H1 (cell line): Measurements from ENCODE around the gene ABHD8. TPM values are rescaled to one million over a fixed set of nuclear protein-coding genes. Genes with fewer than 3 reads are reported as not detected.

Source experiments
- CTCF ChIA-PET: fragments of 300-600 bp; sonication (Branson Sonifier 250); formaldehyde crosslinking; loops from one replicate; lab custom pipeline; 2021; ENCODE audit not compliant: partially characterized antibody; lab: Charles Lee
- POLR2A ChIA-PET: fragments of 300-600 bp; sonication (Branson Sonifier 250); formaldehyde crosslinking; loops from one replicate; lab custom pipeline; 2021; ENCODE audit warnings: inconsistent platforms; ENCODE audit not compliant: partially characterized antibody; lab: Charles Lee
- DNase-seq, 2 experiments: peaks; one replicate each; pipeline versions ENCODE4 v3.0.0 to v3.0.0-alpha.2; 2010 to 2022; ENCODE audit warnings: low spot score in 2 of 2, low read depth in 1 of 2, mixed read lengths in 1 of 2
- FAIRE-seq: peaks from 2 replicates; lab custom pipeline; 2011; peaks lifted over from hg19 to GRCh38; lab: Jason Lieb, UNC
- H2AFZ ChIP-seq: 2 replicates; pipeline ENCODE4 v1.8.1; 2012; ENCODE audit warnings: low read length, inconsistent platforms
- H2AK5ac ChIP-seq: 2 replicates; pipeline ENCODE4 v1.6.1; 2013; ENCODE audit warnings: low read depth, low read length
- H2BK120ac ChIP-seq: replicated peaks from 2 replicates; pipeline ENCODE3; 2013; ENCODE audit warnings: low read depth, low read length, inconsistent platforms
- H2BK12ac ChIP-seq: 2 replicates; pipeline ENCODE4 v1.6.1; 2013; ENCODE audit warnings: low read depth, low read length
- H2BK15ac ChIP-seq: 2 replicates; pipeline ENCODE4 v1.6.1; 2013; ENCODE audit warnings: low read length
- H2BK20ac ChIP-seq: 2 replicates; pipeline ENCODE4 v1.6.1; 2013; ENCODE audit warnings: low read length
- H2BK5ac ChIP-seq: 2 replicates; pipeline ENCODE4 v1.6.1; 2013; ENCODE audit warnings: low read depth, low read length
- H3K14ac ChIP-seq: 2 replicates; pipeline ENCODE4 v1.6.1; 2013; ENCODE audit warnings: inconsistent platforms; ENCODE audit not compliant: insufficient read length
- H3K18ac ChIP-seq: 2 replicates; pipeline ENCODE4 v1.6.1; 2013; ENCODE audit warnings: low read length; ENCODE audit errors: extremely low read depth
- H3K23ac ChIP-seq: 2 replicates; pipeline ENCODE4 v1.6.1; 2013; ENCODE audit warnings: inconsistent platforms; ENCODE audit not compliant: insufficient read length
- H3K23me2 ChIP-seq: 2 replicates; pipeline ENCODE4 v1.6.1; 2013; ENCODE audit warnings: low read depth, low read length
- H3K27ac ChIP-seq: 2 replicates; pipeline ENCODE4 v1.6.1; 2011; ENCODE audit warnings: low read depth, low read length, inconsistent platforms
- H3K27me3 ChIP-seq, 4 experiments: replicated peaks in 1 of 4; 1 replicate in 1 of 4; 2 replicates in 3 of 4; pipeline versions ENCODE4 v1.6.1 to v1.8.1; 2011 to 2013; ENCODE audit warnings: low read length in 3 of 4, mild to moderate bottlenecking in 3 of 4, inconsistent platforms in 2 of 4, mixed read lengths in 2 of 4, moderate library complexity in 1 of 4; ENCODE audit not compliant: control insufficient read depth in 3 of 4, insufficient read depth in 3 of 4; ENCODE audit errors: extremely low read depth in 1 of 4
- H3K36me3 ChIP-seq, 4 experiments: 2 replicates each; pipeline versions ENCODE4 v1.6.1 to v1.8.1; 2011 to 2013; ENCODE audit warnings: mild to moderate bottlenecking in 4 of 4, low read length in 3 of 4, moderate library complexity in 2 of 4, control low read depth in 1 of 4, inconsistent platforms in 1 of 4; ENCODE audit not compliant: insufficient read depth in 4 of 4, control insufficient read depth in 2 of 4
- H3K4ac ChIP-seq: replicated peaks from 2 replicates; pipeline ENCODE3; 2013; ENCODE audit warnings: low read length, low read depth, mixed read lengths, inconsistent platforms; ENCODE audit not compliant: insufficient read length
- H3K4me1 ChIP-seq, 4 experiments: replicated peaks in 1 of 4; 1 replicate in 1 of 4; 2 replicates in 3 of 4; pipeline versions ENCODE4 v1.6.1 to v1.8.1; 2011 to 2013; ENCODE audit warnings: low read length in 3 of 4, inconsistent platforms in 2 of 4, mixed read lengths in 1 of 4; ENCODE audit not compliant: insufficient read depth in 4 of 4, control insufficient read depth in 3 of 4
- H3K4me2 ChIP-seq, 2 experiments: 2 replicates each; pipeline versions ENCODE4 v1.6.1 to v1.8.1; 2011 to 2013; ENCODE audit warnings: low read depth in 2 of 2, low read length in 2 of 2, control low read depth in 1 of 2, inconsistent platforms in 1 of 2, mild to moderate bottlenecking in 1 of 2; ENCODE audit not compliant: insufficient read depth in 1 of 2
- H3K4me3 ChIP-seq, 4 experiments: fragments of 200-600, 300-600 bp in 1 of 4; sonication (generic), shearing (Covaris generic), sonication (Bioruptor Twin) in 1 of 4; 2 replicates each; pipeline versions ENCODE4 v1.5.1 to v1.8.1; 2011 to 2016; ENCODE audit warnings: low read length in 4 of 4, low read depth in 3 of 4, control low read depth in 2 of 4, inconsistent platforms in 2 of 4, mild to moderate bottlenecking in 2 of 4, mixed read lengths in 1 of 4, moderate library complexity in 1 of 4; ENCODE audit not compliant: insufficient read depth in 2 of 4; ENCODE audit errors: extremely low read depth in 1 of 4
- H3K56ac ChIP-seq: replicated peaks from 2 replicates; pipeline ENCODE3; 2013; ENCODE audit warnings: low read depth, mild to moderate bottlenecking, mixed read lengths, low read length, inconsistent platforms; ENCODE audit not compliant: insufficient read length
- H3K79me1 ChIP-seq: 2 replicates; pipeline ENCODE4 v1.6.1; 2013; ENCODE audit warnings: low read depth, low read length, control low read depth
- H3K79me2 ChIP-seq, 2 experiments: 2 replicates each; pipeline versions ENCODE4 v1.6.1 to v1.8.1; 2012 to 2013; ENCODE audit warnings: low read length in 2 of 2, mild to moderate bottlenecking in 2 of 2, inconsistent platforms in 1 of 2; ENCODE audit not compliant: insufficient read depth in 2 of 2, control insufficient read depth in 1 of 2
- H3K9ac ChIP-seq, 4 experiments: replicated peaks in 1 of 4; 1 replicate in 1 of 4; 2 replicates in 3 of 4; pipeline versions ENCODE4 v1.6.1 to v1.8.1; 2011 to 2013; ENCODE audit warnings: low read depth in 3 of 4, low read length in 3 of 4, control low read depth in 2 of 4, mild to moderate bottlenecking in 2 of 4, moderate library complexity in 2 of 4, inconsistent platforms in 1 of 4; ENCODE audit errors: extremely low read depth in 1 of 4
- H3K9me3 ChIP-seq, 2 experiments: 2 replicates each; pipeline versions ENCODE4 v1.6.1 to v1.8.1; 2012 to 2013; ENCODE audit warnings: mild to moderate bottlenecking in 2 of 2, moderate library complexity in 2 of 2, control low read depth in 1 of 2, inconsistent platforms in 1 of 2, low read depth in 1 of 2, low read length in 1 of 2, mixed read lengths in 1 of 2; ENCODE audit not compliant: insufficient read depth in 2 of 2
- H4K20me1 ChIP-seq, 2 experiments: replicated peaks in 1 of 2; 2 replicates each; pipeline versions ENCODE3 to v1.8.1; 2011 to 2013; ENCODE audit warnings: inconsistent platforms in 2 of 2, low read length in 2 of 2, mild to moderate bottlenecking in 1 of 2; ENCODE audit not compliant: insufficient read depth in 2 of 2, control insufficient read depth in 1 of 2
- H4K5ac ChIP-seq: 2 replicates; pipeline ENCODE4 v1.6.1; 2013; ENCODE audit warnings: low read length, low read depth, mixed read lengths, inconsistent platforms; ENCODE audit not compliant: insufficient read length
- H4K8ac ChIP-seq: 2 replicates; pipeline ENCODE4 v1.8.0; 2013; ENCODE audit warnings: mild to moderate bottlenecking, moderate library complexity, low read length, inconsistent platforms; ENCODE audit not compliant: insufficient read depth; ENCODE audit errors: extremely low read depth
- H4K91ac ChIP-seq: replicated peaks from 2 replicates; pipeline ENCODE3; 2013; ENCODE audit warnings: low read length, mixed read lengths, inconsistent platforms; ENCODE audit not compliant: insufficient read length
- BCL11A ChIP-seq, 2 experiments: IDR thresholded peaks; one replicate each; pipeline ENCODE4 v1.6.1; 2011; ENCODE audit warnings: low read depth in 2 of 2, low read length in 2 of 2, mild to moderate bottlenecking in 2 of 2
- POLR2A ChIP-seq, 2 experiments: IDR thresholded peaks; 1 replicate in 1 of 2; 2 replicates in 1 of 2; pipeline ENCODE4 v1.6.1; 2011; ENCODE audit warnings: low read depth in 2 of 2, low read length in 2 of 2, mild to moderate bottlenecking in 2 of 2; ENCODE audit errors: control extremely low read depth in 1 of 2
- TEAD4 ChIP-seq: IDR thresholded peaks from 2 replicates; pipeline ENCODE4 v1.6.1; 2012; ENCODE audit warnings: low read depth, low read length, inconsistent platforms, mixed read lengths
- WGBS, 2 experiments: shearing (Covaris generic) in 1 of 2; methylation state at CpG; one replicate each; pipeline versions ENCODE4 v1.1.6 to v1.1.7; 2013 to 2015; ENCODE audit warnings: low lambda C conversion rate in 2 of 2, mixed read lengths in 2 of 2, inconsistent platforms in 1 of 2, low coverage in 1 of 2, missing lambda C conversion rate in 1 of 2; ENCODE audit not compliant: insufficient replicate concordance in 2 of 2, insufficient coverage in 1 of 2, insufficient read length in 1 of 2; ENCODE audit errors: extremely low coverage in 1 of 2, missing lambda C conversion rate in 1 of 2; 5-methylcytosine and 5-hydroxymethylcytosine counted together
- polyA plus RNA-seq, 7 experiments: library from polyadenylated mRNA; depleted of rRNA in 3 of 7; stranded (reverse) in 5 of 7; unstranded in 2 of 7; fragments of >200 nt in 5 of 7; fragments of 200-250 nt in 2 of 7; gene quantifications; 1 replicate in 5 of 7; 2 replicates in 1 of 7; 4 replicates in 1 of 7; pipeline versions ENCODE4 v1.2.1 to v1.2.3, GENCODE V29; 2011 to 2013; ENCODE audit warnings: missing spikeins in 2 of 7, mixed read lengths in 2 of 7
- total RNA-seq: library from RNA; stranded (reverse); fragmentation: NEBNext Ultra II Directional; extraction: Animal tissue kit (Norgen Biotek cat#: 25700); gene quantifications from 2 replicates; pipeline ENCODE4 v1.2.1, GENCODE V29; 2021

The ABHD8 gene
- total and polyA plus RNA-seq, 2 of the 8 experiments (the other 6 are each of a cell fraction or from before 2014, with no cell fraction given): 11.3 to 18.7 TPM

- no peaks in the 10 kb centered on the region; a peak in 1 of 7 replicates for H3K27me3 ChIP-seq
- H2BK15ac ChIP-seq: no peak overlapping the region
- H3K23me2 ChIP-seq: peaks cover 6% of the 10 kb centered on the region; the same call in 1 of the 2 replicates
- no peak overlapping the region for H4K91ac ChIP-seq
- H3K27ac ChIP-seq: 0 out of 2 replicates have a peak overlapping the region, but pooled peaks have one; percentile 2
- H2AK5ac ChIP-seq: no peak overlapping the region
- peaks cover 3 to 9% of the 10 kb centered on the region in 2 experiments for H4K20me1 ChIP-seq
- no peaks in the 10 kb centered on the region for H3K9me3 ChIP-seq
- H3K79me2 ChIP-seq: no peaks in the 10 kb centered on the region
- peaks cover 0 to 22% (median 15%) of the 10 kb centered on the region in 4 experiments; a peak in 6 of 7 replicates for H3K4me1 ChIP-seq
- CTCF ChIA-PET: interaction anchor here (1.1 to 3.3 kb wide), 12 partner anchors 9 to 67 kb away, joined by 3 to 13 read pairs (median 5); partner anchors contain the start of genes ANO8, CCDC194, DDA1 and MRPL34
- no peak for TF ChIP-seq POLR2A (IDR thresholded peaks at IDR 0.05; ENCODE audit: control extremely low read depth in 1 of 2, low read depth in 2 of 2, low read length in 2 of 2)
- no peak for TF ChIP-seq BCL11A (IDR thresholded peaks at IDR 0.05; ENCODE audit: low read depth in 2 of 2, low read length in 2 of 2)
- 0 out of 2 replicates have a peak, but pooled peaks have one; percentile 20 for TF ChIP-seq TEAD4
- H3K23ac ChIP-seq: no peak overlapping the region
- no peak overlapping the region for H4K8ac ChIP-seq
- peak overlapping the region in 3 of 4 experiments; percentile 35 to 95 (median 60); a peak in 2 of 8 replicates for H3K4me3 ChIP-seq
- no peak overlapping the region for H3K18ac ChIP-seq
- 90% methylated on average over 11 of the region's 11 CpGs; no CpG with 5 or more reads in 1 of the 2 experiments for WGBS, 2 experiments
- no peak overlapping the region for H2BK20ac ChIP-seq
- H4K5ac ChIP-seq: no peak overlapping the region
- no peak overlapping the region for H3K56ac ChIP-seq
- FAIRE-seq (no peak), DNase-seq (no peak)
- POLR2A ChIA-PET: interaction anchor here (0.7 to 17.1 kb wide), 10 partner anchors 12 to 227 kb away, joined by 3 to 329 read pairs (median 4); partner anchors contain the start of genes ABHD8, ANO8, DDA1 and GTPBP3
- H3K4me2 ChIP-seq: peak overlapping the region; percentile 72 to 83; a peak in 3 of 4 replicates
- no peak overlapping the region for H3K9ac ChIP-seq
- no peak overlapping the region for H2BK120ac ChIP-seq
- no peak overlapping the region for H2AFZ ChIP-seq
- H2BK5ac ChIP-seq: no peak overlapping the region
- peaks cover 0 to 16% (median 6%) of the 10 kb centered on the region in 4 experiments; a peak in 4 of 8 replicates for H3K36me3 ChIP-seq
- peak overlapping the region; percentile 0; the same call in 1 of the 2 replicates for H2BK12ac ChIP-seq
- H3K14ac ChIP-seq: no peak overlapping the region
- H3K4ac ChIP-seq: no peak overlapping the region
- H3K79me1 ChIP-seq: peaks cover 2% of the 10 kb centered on the region; the same call in 1 of the 2 replicates
Measured at GRCh38 chr19:17326595-17326966, 23.4 kb upstream of the ABHD8 start.
